GM19193 (cell line): ENCODE measurements around the gene MYOG.

ENCODE experiments used
- POLR2A ChIP-seq: IDR thresholded peaks from 4 replicates; pipeline ENCODE4 v1.6.1; 2011; ENCODE audit not compliant: insufficient read depth, insufficient read length; ENCODE audit errors: extremely low read depth

Gene MYOG

GRCh38 chr1:203074610-203075009 is 11.2 kb downstream of the MYOG start:
- TF ChIP-seq POLR2A: no peak

DNA sequence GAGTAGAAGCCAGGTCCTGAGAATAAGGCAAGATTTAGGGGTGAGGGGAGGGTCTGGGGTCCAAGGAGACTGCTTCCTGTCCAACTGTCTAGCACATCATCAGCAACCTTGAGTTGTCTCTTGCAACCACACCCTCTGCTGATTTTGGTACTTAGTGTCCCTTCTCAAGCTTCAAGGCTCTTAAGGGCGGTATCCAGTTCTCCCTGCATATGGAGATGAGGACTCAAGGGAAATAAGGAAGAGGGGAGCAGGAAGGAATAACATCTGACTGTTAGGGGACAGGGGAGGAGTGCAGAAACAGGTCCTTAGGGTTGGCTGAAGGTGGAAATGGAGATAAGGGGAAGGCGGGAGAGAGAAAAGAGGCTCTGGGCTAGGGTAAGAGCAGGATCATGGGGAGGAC is 12.3 kb downstream of the MYOG start:
- TF ChIP-seq POLR2A: no peak

GRCh38 chr1:203072911-203073310 is 12.9 kb downstream of the MYOG start:
- TF ChIP-seq POLR2A: no peak

DNA sequence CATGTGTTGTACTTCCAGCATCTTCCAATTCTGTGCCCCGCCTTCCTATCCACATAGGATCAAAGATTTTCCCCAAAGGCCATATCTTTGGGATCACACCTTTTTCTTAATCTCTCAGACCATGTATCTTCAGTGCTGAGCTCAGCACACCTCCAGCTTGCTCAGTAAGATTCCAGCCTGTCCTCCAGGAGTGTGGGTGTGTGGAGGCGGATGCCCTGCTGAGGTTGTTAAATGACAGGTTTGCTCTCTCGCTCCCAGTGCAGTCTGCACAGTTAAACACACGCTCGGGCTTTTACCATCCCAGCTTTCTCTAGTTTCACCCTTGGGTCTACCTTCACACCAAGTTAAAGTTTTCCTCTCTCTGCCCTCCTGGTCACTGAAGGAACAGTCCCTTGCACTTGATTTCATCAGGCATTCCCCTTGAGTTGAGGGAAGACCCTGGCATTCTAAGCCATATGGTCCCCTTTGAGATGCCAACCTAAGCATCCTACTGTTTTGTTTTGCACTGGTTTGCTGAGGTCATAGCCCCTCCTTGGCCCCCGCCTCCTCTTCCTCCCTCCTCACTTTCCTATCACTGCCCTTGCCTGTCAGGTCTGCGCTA is 13.7 kb downstream of the MYOG start:
- TF ChIP-seq POLR2A: no peak

DNA sequence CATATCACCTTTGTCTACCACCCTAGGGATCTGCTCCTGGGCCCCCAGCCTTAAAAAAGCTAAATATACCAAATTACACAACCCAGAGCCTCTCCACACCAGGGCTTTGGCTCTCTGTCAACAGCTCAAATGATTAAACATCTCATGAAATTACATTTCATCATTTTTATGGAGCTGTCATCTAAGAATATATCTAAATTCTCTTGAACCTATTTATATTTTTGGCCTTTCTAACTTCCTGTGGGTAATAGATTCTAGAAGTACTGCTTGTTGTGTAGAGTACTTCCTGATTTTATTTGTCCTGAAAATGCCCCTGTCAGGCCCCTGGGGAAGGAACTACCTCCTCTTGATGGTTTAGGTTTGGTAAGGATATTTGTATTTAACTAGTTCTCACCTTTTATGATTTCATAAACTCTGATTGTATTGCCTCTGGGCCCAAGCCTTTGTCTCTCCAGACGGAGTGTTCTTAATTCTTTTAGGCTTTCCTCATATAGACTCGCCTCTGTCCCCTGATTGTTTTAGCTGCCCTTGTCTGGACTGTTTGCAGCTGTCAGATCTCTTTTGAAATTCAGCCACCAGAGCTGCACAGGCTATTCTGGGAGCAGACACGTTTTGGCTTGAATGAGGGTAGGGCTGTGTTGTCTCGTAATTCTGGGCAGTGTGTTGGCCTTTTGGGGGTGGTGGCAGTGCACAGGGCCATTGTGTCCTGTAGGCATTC is 16.6 kb downstream of the MYOG start:
- TF ChIP-seq POLR2A: no peak

GRCh38 chr1:203066965-203067364 is 18.8 kb downstream of the MYOG start:
- TF ChIP-seq POLR2A: no peak

GRCh38 chr1:203065986-203066385 is 19.8 kb downstream of the MYOG start:
- no peak for TF ChIP-seq POLR2A

- TF ChIP-seq POLR2A: no peak
These were observed 20.6 kb downstream of the MYOG start for GRCh38 chr1:203065191-203065590.

GRCh38 chr1:203063287-203063686 is 22.5 kb downstream of the MYOG start:
- no peak for TF ChIP-seq POLR2A

- TF ChIP-seq POLR2A: no peak
These were observed 25.7 kb downstream of the MYOG start for GRCh38 chr1:203060115-203060514.

DNA sequence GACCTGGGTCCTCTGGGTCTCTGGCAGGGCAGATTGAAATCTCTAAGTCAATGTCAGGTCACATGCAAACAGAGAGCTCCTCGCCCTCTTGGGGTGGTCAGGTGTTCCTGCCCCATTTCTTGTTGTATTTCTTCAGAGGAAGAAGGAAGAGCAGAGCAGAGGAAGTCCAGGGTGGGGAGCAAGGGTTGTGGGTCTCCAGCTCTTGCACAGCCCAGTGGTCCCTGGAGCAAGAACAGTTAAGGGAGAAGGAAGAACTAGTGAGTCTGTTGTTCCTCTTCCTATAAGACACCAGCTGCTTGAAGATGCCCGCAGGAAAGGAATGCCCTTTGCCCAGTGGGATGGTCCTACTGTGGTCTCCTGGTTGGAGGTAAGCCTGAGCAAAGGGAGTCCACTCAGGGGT is 26.3 kb downstream of the MYOG start:
- no peak for TF ChIP-seq POLR2A

DNA sequence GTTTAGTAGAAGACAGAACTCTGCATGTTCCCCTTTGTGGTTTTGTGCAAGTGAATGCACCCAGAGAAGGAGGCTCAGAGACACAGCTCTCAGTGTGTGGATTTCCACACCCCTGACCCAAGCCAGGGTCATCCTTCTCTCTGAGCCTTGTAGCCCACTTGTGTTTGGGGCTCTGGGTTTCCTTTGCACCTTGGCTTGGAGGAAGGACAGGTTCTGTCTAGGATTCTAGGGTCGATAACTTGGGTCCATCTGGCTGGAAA is 27.2 kb downstream of the MYOG start:
- TF ChIP-seq POLR2A: no peak

DNA sequence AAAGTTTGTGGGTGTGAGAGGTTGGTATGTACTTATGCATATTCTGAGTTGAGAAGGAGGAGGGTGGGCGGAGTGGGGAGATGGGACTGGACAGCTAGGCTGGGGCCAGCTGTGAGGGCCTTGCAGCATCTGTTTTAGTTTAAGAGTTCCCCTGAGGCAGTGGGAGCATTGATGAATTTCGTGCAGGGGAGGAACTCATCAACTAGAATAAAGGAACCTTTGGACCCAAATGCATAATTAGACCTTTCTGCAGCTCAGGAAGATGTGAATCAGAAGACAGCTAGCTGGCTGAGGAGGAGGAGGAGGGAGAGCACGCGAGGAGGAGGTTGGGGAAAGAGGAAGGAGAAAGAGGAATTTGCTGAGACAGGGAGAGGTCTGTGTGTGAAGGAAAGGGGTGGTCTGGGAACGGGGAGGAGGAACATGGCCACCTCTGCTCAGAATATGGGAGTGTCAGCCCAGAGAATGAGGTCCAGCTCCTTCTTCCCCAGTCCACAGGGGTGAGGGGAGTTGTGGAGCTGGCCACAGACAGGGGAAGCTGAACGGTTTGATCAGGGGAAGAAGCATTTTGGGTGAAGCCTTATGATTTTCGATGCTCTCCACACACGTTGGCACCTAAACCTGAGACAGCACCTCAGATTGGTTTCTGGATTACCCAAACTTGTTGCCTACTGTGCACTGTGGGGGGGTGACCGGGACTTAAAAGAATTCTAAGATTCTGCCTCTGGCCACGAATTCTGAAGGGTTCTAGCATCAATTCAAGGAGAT is 27.7 kb downstream of the MYOG start:
- no peak for TF ChIP-seq POLR2A

DNA sequence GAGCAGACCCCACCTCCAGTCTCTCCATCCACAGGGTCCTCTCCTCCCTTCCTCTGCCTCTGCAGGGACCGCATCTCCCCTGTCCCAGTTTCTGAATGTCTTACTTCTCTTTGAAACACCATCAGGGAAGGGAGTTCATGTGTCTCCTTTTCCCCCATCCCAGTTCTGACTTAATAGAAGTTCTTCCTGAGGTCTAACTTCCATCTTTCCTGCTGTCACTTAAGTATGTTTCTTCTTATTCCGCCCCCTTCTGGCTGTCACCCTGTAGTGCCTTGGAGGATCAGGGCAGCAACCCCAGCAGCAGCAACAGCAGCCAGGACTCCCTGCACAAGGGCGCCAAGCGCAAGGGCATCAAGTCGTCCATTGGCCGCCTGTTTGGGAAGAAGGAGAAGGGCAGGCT is 29.3 kb downstream of the MYOG start:
- TF ChIP-seq POLR2A: no peak

DNA sequence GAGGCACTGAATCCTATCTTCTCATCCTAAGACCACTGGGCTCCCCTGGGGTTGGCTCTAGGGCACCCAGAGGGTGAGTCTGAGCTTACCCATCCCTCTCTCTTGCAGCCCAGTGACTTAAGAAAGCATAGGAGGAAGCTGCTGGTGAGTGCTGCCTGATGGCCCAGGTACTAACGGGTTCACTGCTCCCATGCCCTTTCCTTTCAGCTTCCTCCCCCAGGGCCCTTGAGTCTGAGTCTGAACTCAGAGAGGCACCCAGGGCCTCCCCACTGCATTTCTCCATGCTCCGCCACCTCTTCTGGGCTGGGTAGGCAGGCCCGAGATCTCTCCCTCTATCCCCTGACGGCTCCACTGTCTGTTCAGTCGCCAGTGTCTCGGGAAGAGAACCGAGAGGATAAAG is 29.8 kb downstream of the MYOG start:
- TF ChIP-seq POLR2A: no peak

DNA sequence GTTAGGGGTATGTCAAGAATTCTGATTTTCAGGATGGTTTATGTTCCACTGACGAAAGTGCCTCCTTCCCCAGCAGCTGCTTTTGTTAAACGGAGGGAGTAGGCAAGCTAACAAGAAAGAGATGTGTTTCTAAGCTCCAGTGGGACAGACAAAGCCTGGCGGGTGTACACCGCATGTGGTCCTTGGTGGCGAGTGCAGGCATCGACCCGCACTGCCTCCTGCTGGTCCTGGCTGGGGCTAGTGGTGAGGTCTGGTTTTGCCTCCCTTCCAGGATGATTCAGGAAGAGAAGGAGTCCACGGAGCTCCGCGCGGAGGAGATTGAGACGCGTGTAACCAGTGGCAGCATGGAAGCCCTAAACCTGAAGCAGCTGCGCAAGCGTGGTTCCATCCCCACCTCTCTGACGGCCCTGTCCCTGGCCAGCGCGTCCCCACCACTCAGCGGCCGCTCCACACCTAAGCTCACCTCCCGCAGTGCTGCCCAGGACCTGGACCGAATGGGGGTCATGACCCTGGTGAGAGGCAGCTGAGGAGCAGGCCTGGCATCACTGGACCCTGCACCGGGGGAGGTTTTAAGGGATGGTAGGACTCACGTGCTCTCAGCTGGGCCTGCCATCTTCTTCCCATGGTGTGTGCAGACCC is 30.5 kb downstream of the MYOG start:
- no peak for TF ChIP-seq POLR2A
